ENCODE results near the gene NHSL1.

DNA sequence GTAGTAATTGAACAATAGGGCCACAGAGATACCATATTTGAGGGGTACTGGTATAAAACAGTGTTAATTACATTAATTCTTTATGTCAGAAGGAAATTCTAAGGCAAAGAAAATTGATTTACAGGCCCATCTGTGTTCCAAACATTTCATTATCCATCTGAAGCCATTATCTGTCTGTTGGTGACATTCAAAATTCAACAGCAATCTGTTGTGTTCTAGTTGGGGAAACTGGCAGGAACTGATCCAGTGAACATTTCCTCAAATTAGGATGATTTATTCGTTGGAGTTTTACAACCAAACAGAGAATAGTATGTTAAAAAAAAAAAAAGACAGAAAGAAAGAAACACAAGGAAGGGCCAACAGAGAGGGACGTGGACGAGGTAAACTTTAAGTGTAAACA, 65.2 kb downstream of the NHSL1 start:
- TF ChIP-seq POLR2A (IDR thresholded peaks at IDR 0.05) = no peak
- TF ChIP-seq, protein P1, sequence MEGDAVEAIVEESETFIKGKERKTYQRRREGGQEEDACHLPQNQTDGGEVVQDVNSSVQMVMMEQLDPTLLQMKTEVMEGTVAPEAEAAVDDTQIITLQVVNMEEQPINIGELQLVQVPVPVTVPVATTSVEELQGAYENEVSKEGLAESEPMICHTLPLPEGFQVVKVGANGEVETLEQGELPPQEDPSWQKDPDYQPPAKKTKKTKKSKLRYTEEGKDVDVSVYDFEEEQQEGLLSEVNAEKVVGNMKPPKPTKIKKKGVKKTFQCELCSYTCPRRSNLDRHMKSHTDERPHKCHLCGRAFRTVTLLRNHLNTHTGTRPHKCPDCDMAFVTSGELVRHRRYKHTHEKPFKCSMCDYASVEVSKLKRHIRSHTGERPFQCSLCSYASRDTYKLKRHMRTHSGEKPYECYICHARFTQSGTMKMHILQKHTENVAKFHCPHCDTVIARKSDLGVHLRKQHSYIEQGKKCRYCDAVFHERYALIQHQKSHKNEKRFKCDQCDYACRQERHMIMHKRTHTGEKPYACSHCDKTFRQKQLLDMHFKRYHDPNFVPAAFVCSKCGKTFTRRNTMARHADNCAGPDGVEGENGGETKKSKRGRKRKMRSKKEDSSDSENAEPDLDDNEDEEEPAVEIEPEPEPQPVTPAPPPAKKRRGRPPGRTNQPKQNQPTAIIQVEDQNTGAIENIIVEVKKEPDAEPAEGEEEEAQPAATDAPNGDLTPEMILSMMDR (IDR thresholded peaks at IDR 0.05) = no peak

All from prostate gland (tissue), 2 donors.